Measurements from ENCODE around the gene ECSIT. TPM values are rescaled to one million over a fixed set of nuclear protein-coding genes. Genes with fewer than 3 reads are reported as not detected.

ECSIT gene
- total RNA-seq, 1 experiment from 2014 or later, result 52.8 TPM

DNA sequence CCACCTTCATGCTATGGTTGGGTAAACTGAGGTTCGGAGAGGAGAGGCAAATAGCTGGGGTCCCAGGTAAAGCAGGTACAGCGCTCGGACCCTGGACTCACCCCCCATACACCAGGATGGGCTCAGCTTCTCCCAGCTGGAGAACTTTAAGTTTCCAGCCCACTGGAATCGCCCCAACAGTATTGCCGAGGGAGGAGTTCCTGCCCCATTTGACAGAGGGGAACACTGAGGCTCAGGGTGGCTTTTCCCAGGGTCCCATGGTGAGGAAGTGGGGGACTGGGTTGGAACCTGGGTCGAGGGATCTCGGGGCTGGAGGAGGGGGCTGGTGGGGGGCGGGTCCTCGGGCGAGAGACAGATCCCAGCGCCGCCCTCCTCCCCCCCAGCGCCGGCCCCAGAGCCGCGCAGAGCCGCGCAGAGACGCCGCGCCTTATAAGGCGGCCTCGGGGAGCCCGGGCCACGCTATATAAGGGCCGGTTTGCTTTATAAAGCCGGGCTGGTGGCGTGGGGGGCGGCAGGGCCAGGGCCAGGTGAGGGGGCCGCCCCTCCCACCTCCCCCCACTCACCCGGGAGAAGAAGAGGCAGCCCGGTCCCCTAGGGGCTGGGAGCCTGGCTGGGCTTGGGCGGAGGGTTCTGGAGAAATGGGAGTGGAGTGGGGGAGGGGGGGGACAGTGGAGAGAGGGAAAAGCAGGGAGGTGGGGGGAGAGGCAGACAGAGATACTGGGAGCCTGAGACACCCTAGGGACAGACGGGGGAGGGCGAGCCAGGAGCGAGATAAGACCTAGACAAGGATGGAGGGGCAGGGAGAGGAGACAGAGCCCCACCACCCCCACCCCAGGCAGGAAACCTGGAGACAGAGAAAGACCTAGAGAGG lies 10.8 kb upstream of the ECSIT start:
- no peaks in the 10 kb centered on the region for H4K20me1 ChIP-seq (ENCODE audit: insufficient read depth)
- ATAC-seq (no peak), DNase-seq (ENCODE audit: low read depth, low spot score) (no peak)
- no peak overlapping the region for H3K9ac ChIP-seq (ENCODE audit: low read length)
- H3K79me2 ChIP-seq (ENCODE audit: insufficient read depth, low read length), result no peaks in the 10 kb centered on the region
- no peak overlapping the region for H3K4me3 ChIP-seq (replicated peaks in 1 of 2; ENCODE audit: low read depth in 1 of 2, low read length in 2 of 2)
- intact Hi-C loops (cut with micrococcal nuclease), result no loop called here
- H3K27ac ChIP-seq (ENCODE audit: low read depth, low read length), result no peak overlapping the region
- ChIA-PET CTCF (no interaction called here), RAD21 (ENCODE audit: low non-redundant PET in 1 of 2, low total read pairs in 2 of 2, uncharacterized antibody in 2 of 2, unreplicated experiment in 2 of 2) (no interaction called here), POLR2A (no interaction called here)
- no peaks in the 10 kb centered on the region for H3K9me2 ChIP-seq (ENCODE audit: insufficient read depth)
- peaks cover 7 to 19% of the 10 kb centered on the region in 2 experiments for H3K4me1 ChIP-seq (ENCODE audit: control insufficient read depth in 1 of 2, insufficient read depth in 2 of 2, low read length in 2 of 2)
- no peaks in the 10 kb centered on the region for H3K27me3 ChIP-seq (ENCODE audit: insufficient read depth, low read length)
- no TSS peak for BruUV-seq (replicated peaks)
- no peaks in the 10 kb centered on the region for H3K36me3 ChIP-seq (ENCODE audit: control insufficient read depth in 1 of 2, insufficient read depth in 2 of 2, low read length in 2 of 2)
- TF ChIP-seq JUND (IDR thresholded peaks at IDR 0.05), result no peak
- no peak for TF ChIP-seq SP1 (IDR thresholded peaks at IDR 0.05; ENCODE audit: low read depth)
- no peak for TF ChIP-seq ELF1 (IDR thresholded peaks at IDR 0.05; ENCODE audit: borderline replicate concordance, low read depth)
- no peak for TF ChIP-seq FOSL1 (IDR thresholded peaks at IDR 0.05; ENCODE audit: low read depth)
- TF ChIP-seq, protein P1, sequence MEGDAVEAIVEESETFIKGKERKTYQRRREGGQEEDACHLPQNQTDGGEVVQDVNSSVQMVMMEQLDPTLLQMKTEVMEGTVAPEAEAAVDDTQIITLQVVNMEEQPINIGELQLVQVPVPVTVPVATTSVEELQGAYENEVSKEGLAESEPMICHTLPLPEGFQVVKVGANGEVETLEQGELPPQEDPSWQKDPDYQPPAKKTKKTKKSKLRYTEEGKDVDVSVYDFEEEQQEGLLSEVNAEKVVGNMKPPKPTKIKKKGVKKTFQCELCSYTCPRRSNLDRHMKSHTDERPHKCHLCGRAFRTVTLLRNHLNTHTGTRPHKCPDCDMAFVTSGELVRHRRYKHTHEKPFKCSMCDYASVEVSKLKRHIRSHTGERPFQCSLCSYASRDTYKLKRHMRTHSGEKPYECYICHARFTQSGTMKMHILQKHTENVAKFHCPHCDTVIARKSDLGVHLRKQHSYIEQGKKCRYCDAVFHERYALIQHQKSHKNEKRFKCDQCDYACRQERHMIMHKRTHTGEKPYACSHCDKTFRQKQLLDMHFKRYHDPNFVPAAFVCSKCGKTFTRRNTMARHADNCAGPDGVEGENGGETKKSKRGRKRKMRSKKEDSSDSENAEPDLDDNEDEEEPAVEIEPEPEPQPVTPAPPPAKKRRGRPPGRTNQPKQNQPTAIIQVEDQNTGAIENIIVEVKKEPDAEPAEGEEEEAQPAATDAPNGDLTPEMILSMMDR (IDR thresholded peaks at IDR 0.05 in 2 of 3, conservative IDR thresholded peaks at IDR 0.05 in 1 of 3; ENCODE audit: borderline replicate concordance in 1 of 3, insufficient read depth in 1 of 3, low read depth in 2 of 3, low read length in 2 of 3), result no peak
- TF ChIP-seq CBX3 (IDR thresholded peaks at IDR 0.05; ENCODE audit: low read depth), result no peak
- TF ChIP-seq, protein P2, sequence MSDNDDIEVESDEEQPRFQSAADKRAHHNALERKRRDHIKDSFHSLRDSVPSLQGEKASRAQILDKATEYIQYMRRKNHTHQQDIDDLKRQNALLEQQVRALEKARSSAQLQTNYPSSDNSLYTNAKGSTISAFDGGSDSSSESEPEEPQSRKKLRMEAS (IDR thresholded peaks at IDR 0.05), result no peak
- no peak for TF ChIP-seq POLR2A (IDR thresholded peaks at IDR 0.05; ENCODE audit: borderline replicate concordance, extremely low read depth, insufficient read depth, insufficient read length)
- no peak overlapping the region for H3K4me2 ChIP-seq (ENCODE audit: low read length)
- H2AFZ ChIP-seq (ENCODE audit: low read depth, low read length, poor library complexity, severe bottlenecking), result no peak overlapping the region
- H3K9me3 ChIP-seq (ENCODE audit: control insufficient read depth in 1 of 2, insufficient read depth in 1 of 2, low read depth in 1 of 2, low read length in 2 of 2), result no peaks in the 10 kb centered on the region
